Measurements from ENCODE around the gene GLP1R.

GLP1R gene

DNA sequence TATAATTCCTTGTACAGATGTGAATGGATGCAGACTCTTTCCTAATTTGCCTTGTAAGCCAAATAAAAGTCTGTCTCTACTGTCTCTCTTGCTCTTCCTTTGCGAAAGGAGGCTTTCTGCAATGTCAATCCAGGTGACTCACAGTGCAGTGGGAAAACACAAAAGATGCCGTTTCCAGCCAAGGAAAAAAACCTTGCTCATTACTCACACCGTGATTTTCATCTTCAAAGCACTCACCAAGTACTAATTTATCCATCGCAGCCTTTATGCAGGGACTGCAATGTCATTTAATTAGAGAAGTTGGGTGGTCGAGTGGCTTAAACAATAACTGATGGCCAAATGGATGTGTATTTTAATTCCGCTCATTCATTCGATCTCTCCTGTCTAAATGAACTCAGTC lies 42.6 kb downstream of the GLP1R start:
- H3K4me3 ChIP-seq (ENCODE audit: low read depth, low read length), result no peak overlapping the region
- DNase-seq (ENCODE audit: low read depth), result no peak
- TF ChIP-seq, protein P1, sequence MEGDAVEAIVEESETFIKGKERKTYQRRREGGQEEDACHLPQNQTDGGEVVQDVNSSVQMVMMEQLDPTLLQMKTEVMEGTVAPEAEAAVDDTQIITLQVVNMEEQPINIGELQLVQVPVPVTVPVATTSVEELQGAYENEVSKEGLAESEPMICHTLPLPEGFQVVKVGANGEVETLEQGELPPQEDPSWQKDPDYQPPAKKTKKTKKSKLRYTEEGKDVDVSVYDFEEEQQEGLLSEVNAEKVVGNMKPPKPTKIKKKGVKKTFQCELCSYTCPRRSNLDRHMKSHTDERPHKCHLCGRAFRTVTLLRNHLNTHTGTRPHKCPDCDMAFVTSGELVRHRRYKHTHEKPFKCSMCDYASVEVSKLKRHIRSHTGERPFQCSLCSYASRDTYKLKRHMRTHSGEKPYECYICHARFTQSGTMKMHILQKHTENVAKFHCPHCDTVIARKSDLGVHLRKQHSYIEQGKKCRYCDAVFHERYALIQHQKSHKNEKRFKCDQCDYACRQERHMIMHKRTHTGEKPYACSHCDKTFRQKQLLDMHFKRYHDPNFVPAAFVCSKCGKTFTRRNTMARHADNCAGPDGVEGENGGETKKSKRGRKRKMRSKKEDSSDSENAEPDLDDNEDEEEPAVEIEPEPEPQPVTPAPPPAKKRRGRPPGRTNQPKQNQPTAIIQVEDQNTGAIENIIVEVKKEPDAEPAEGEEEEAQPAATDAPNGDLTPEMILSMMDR (conservative IDR thresholded peaks at IDR 0.05; ENCODE audit: low read depth, low read length), result no peak

DNA sequence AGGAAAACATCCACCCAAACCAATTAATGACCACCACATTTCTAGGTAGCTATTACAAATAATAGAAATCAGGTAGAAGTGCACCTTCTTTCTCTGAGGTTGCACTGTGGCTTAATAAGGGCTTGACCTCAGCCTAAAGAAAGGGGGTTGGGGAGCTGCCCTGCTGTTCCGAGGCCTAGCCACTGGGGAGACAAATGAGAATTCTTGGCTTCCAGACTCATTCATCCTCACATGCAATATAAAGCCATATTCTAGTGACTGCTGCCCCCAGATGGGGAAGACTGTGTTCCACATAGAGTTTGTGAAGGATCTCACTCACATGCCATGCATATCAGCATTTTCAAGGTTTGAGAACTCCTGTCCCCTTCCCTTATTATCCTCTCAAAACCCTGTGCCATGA lies 43.5 kb downstream of the GLP1R start:
- H3K4me3 ChIP-seq (ENCODE audit: low read depth, low read length), result no peak overlapping the region
- TF ChIP-seq, protein P1 (conservative IDR thresholded peaks at IDR 0.05; ENCODE audit: low read depth, low read length), result no peak
- no peak for DNase-seq (ENCODE audit: low read depth)

DNA sequence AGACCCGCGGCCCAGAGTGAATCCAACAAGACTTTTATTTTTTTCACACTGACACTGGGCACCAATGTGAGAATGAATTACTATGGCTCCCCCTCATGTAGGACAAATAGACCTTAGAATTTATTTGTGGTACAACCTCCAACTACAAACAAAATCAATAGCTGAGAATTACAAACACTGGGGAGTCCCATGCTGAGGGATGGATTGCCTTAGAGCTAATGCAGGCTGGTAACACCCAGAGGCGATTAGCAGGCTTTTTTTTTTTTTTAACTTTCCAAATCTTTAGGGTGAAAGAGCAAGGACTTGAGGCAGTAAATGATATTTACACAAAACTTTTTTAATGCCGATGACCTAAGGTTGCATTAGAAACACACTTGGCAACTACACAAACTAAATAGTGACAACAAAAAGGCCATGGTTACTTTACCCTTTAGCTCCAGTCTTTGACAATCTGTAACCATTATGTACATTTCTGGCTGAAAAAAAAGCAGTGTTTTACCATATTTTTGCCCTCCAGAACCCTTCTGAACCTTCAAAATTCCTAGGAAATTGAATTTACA lies 44.6 kb downstream of the GLP1R start:
- TF ChIP-seq, protein P1 (conservative IDR thresholded peaks at IDR 0.05; ENCODE audit: low read depth, low read length), result no peak
- DNase-seq (ENCODE audit: low read depth), result no peak
- no peak overlapping the region for H3K4me3 ChIP-seq (ENCODE audit: low read depth, low read length)

DNA sequence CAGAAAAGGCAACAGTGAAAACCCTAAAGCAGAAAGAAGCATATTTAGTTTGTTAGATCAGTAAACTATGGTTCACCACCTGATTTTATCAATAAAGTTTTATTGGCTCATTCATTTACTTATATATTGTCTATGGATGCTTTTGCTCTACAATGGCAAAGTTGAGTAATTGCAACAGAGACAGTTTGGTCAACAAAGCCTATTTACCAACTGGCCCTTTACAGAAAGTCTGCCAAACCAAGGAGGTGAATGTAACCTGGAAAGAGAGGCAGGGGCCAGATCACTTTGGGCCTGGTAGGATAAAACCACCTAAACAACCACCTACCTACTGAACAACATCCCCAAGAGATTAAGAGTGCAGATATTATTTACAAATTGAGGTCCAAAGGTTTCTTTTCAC lies 47.0 kb downstream of the GLP1R start:
- no peak overlapping the region for H3K4me3 ChIP-seq (ENCODE audit: low read depth, low read length)
- TF ChIP-seq, protein P1 (conservative IDR thresholded peaks at IDR 0.05; ENCODE audit: low read depth, low read length), result no peak
- DNase-seq (ENCODE audit: low read depth), result no peak

DNA sequence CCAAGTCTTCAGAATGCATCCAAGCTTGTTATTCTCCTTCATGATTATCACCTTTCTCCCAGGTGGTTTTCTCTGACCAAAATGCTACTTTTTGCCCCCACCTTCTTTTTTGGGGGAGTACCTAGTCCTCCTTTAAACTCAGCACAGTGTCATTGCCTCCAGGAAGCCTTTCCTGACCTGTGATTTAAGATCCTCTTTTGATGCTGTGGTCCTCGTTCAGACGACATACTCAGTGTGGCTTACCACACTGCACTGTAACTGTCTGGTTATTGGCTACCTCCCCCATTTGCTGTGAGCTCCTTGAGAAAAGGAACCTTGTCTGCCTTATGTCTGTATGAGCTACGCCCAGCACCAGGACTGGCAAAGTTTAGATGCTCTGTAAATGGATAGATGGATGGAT lies 51.8 kb downstream of the GLP1R start:
- TF ChIP-seq, protein P1 (conservative IDR thresholded peaks at IDR 0.05; ENCODE audit: low read depth, low read length), result no peak
- DNase-seq (ENCODE audit: low read depth), result no peak
- H3K4me3 ChIP-seq (ENCODE audit: low read depth, low read length), result no peak overlapping the region

DNA sequence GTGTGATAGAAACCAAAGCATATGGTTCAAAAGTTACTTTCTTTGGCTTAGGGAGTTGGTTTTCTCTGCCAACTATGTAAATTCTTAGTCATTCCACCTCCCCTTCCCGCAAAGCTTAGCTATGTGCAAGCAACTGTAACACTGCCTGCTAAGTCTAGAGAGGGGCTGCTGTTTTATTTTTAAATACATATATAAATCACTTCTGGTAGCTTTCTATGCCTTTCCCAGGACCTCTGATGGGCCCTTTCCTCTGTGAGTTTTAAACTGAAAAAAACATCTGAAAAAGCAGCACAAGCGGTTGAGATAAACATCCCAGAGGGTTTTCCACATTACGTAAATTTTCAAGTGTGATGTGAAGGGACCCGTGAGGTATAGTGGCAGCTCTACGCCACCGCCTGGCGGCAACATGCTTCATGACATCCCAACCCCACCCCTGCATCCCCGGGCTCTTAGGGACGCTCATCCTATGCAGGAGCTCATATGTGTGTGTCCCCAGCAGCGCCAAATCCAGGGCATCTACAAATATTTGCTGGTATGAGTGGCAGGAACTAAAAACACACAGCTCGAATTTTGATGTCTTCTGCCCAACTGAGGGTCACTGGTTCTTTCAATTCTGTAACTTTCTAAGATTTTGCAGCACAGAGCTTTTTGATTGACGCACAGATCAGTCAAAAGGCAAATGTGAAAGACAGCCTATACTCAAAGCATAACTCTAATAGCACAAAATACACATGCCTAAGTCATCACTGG lies 53.7 kb downstream of the GLP1R start:
- DNase-seq (ENCODE audit: low read depth), result peak; percentile 79
- TF ChIP-seq, protein P1 (conservative IDR thresholded peaks at IDR 0.05; ENCODE audit: low read depth, low read length), result peak; percentile 66
- no peak overlapping the region for H3K4me3 ChIP-seq (ENCODE audit: low read depth, low read length)

DNA sequence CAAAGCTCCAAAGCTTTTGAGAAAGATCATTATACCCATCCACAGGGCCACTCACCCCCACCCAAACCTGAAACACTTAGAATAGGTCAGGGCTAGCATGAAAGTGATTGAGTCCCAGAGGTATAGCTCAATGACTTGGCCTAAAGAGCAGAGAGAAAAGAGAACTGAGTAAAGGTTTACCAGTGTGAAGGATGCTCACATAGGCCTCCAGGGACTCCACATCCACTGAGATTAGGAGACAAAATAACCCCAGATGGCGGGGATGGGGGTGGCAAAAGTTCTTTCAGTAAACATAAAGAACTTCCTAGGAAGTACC lies 54.2 kb downstream of the GLP1R start:
- no peak for DNase-seq (ENCODE audit: low read depth)
- TF ChIP-seq, protein P1 (conservative IDR thresholded peaks at IDR 0.05; ENCODE audit: low read depth, low read length), result no peak

More for the DNA sequence above, 54.2 kb downstream of the GLP1R start:
- no peak overlapping the region for H3K4me3 ChIP-seq (ENCODE audit: low read depth, low read length)
